H9 (cell line): ENCODE data around the gene GXYLT2. TPM values are rescaled to one million over a fixed set of nuclear protein-coding genes. Genes with fewer than 3 reads are reported as not detected.

Source experiments
- DNase-seq: peaks from one replicate; pipeline ENCODE4 v3.0.0-alpha.2; 2017
- H2AFZ ChIP-seq: one replicate; pipeline ENCODE4 v1.6.1; 2013; ENCODE audit warnings: mild to moderate bottlenecking, low read length, control low read depth, moderate library complexity
- H2AK5ac ChIP-seq: 2 replicates; pipeline ENCODE4 v1.6.1; 2013; ENCODE audit warnings: low read length, control low read depth, mixed read lengths; ENCODE audit not compliant: insufficient read length
- H2BK120ac ChIP-seq: one replicate; pipeline ENCODE4 v1.6.1; 2013; ENCODE audit warnings: low read depth, mild to moderate bottlenecking, low read length, control low read depth, inconsistent platforms; ENCODE audit not compliant: poor library complexity, severe bottlenecking
- H2BK12ac ChIP-seq: 2 replicates; pipeline ENCODE4 v1.6.1; 2013; ENCODE audit warnings: low read length, control low read depth, mixed read lengths, low read depth; ENCODE audit not compliant: insufficient read length
- H2BK15ac ChIP-seq: 2 replicates; pipeline ENCODE4 v1.6.1; 2013; ENCODE audit warnings: low read depth, low read length, control low read depth
- H2BK20ac ChIP-seq: one replicate; pipeline ENCODE4 v1.6.1; 2013; ENCODE audit warnings: low read depth, mild to moderate bottlenecking, low read length, control low read depth, inconsistent platforms; ENCODE audit not compliant: poor library complexity, severe bottlenecking
- H2BK5ac ChIP-seq: 2 replicates; pipeline ENCODE4 v1.6.1; 2013; ENCODE audit warnings: low read length, control low read depth, mixed read lengths; ENCODE audit not compliant: insufficient read length
- H3K14ac ChIP-seq: 2 replicates; pipeline ENCODE4 v1.6.1; 2013; ENCODE audit warnings: low read length, control low read depth; ENCODE audit not compliant: insufficient read depth
- H3K18ac ChIP-seq: 2 replicates; pipeline ENCODE4 v1.6.1; 2013; ENCODE audit warnings: low read depth, mild to moderate bottlenecking, mixed read lengths, low read length, control low read depth; ENCODE audit not compliant: insufficient read length
- H3K23ac ChIP-seq: 2 replicates; pipeline ENCODE4 v1.6.1; 2013; ENCODE audit warnings: low read length, control low read depth, mixed read lengths, low read depth; ENCODE audit not compliant: insufficient read length
- H3K23me2 ChIP-seq: 2 replicates; pipeline ENCODE4 v1.6.1; 2013; ENCODE audit warnings: low read depth, mild to moderate bottlenecking, mixed read lengths, low read length, control low read depth; ENCODE audit not compliant: insufficient read length, poor library complexity, severe bottlenecking
- H3K27ac ChIP-seq: 2 replicates; pipeline ENCODE4 v1.5.1; 2013; ENCODE audit warnings: low read length, control low read depth, mixed read lengths, low read depth; ENCODE audit not compliant: insufficient read length
- H3K27me3 ChIP-seq: 2 replicates; pipeline ENCODE4 v1.6.1; 2013; ENCODE audit warnings: low read length, control low read depth, inconsistent platforms; ENCODE audit not compliant: insufficient read depth
- H3K4ac ChIP-seq: 2 replicates; pipeline ENCODE4 v1.6.1; 2013; ENCODE audit warnings: low read depth, mild to moderate bottlenecking, control low read depth, inconsistent platforms, low read length, moderate library complexity
- H3K4me1 ChIP-seq: 2 replicates; pipeline ENCODE4 v1.6.1; 2013; ENCODE audit warnings: low read length, control low read depth, inconsistent platforms; ENCODE audit not compliant: insufficient read depth
- H3K4me2 ChIP-seq: 2 replicates; pipeline ENCODE4 v1.6.1; 2013; ENCODE audit warnings: low read length, control low read depth, mixed read lengths; ENCODE audit not compliant: insufficient read length, insufficient read depth
- H3K56ac ChIP-seq: 2 replicates; pipeline ENCODE4 v1.6.1; 2013; ENCODE audit warnings: low read depth, mild to moderate bottlenecking, mixed read lengths, low read length, control low read depth; ENCODE audit not compliant: insufficient read length
- H3K79me1 ChIP-seq: 2 replicates; pipeline ENCODE4 v1.6.1; 2013; ENCODE audit warnings: low read depth, mild to moderate bottlenecking, moderate library complexity, low read length, control low read depth, inconsistent platforms; ENCODE audit not compliant: insufficient read depth, poor library complexity, severe bottlenecking
- H3K79me2 ChIP-seq: 2 replicates; pipeline ENCODE4 v1.6.1; 2013; ENCODE audit warnings: low read length, control low read depth, inconsistent platforms; ENCODE audit not compliant: insufficient read depth
- H3K9ac ChIP-seq: 2 replicates; pipeline ENCODE4 v1.6.1; 2013; ENCODE audit warnings: low read length, control low read depth, mixed read lengths; ENCODE audit not compliant: insufficient read length; ENCODE audit errors: extremely low read depth
- H3K9me3 ChIP-seq: one replicate; pipeline ENCODE4 v1.6.1; 2013; ENCODE audit warnings: low read depth, low read length, inconsistent platforms; ENCODE audit not compliant: control insufficient read depth
- H3T11ph ChIP-seq: one replicate; pipeline ENCODE4 v1.6.1; 2013; ENCODE audit warnings: mild to moderate bottlenecking, low read length, control low read depth, inconsistent platforms
- H4K20me1 ChIP-seq: one replicate; pipeline ENCODE4 v1.6.1; 2013; ENCODE audit not compliant: control insufficient read depth, insufficient read length, insufficient read depth
- H4K5ac ChIP-seq: 2 replicates; pipeline ENCODE4 v1.6.1; 2013; ENCODE audit warnings: low read depth, mild to moderate bottlenecking, mixed read lengths, low read length, control low read depth; ENCODE audit not compliant: insufficient read length
- H4K8ac ChIP-seq: replicated peaks from 2 replicates; pipeline ENCODE4 v1.6.1; 2013; ENCODE audit warnings: low read length, control low read depth, mixed read lengths, low read depth; ENCODE audit not compliant: insufficient read length
- H4K91ac ChIP-seq: 2 replicates; pipeline ENCODE4 v1.6.1; 2013; ENCODE audit warnings: low read depth, mild to moderate bottlenecking, moderate library complexity, mixed read lengths, low read length, control low read depth; ENCODE audit not compliant: insufficient read length
- H3K27ac Mint-ChIP-seq, 3 experiments: 2 replicates in 2 of 3; 3 replicates in 1 of 3; pipeline ENCODE4 v1.8.0; 2020 to 2021; ENCODE audit warnings: mixed read lengths in 3 of 3, mild to moderate bottlenecking in 1 of 3, moderate library complexity in 1 of 3
- H3K27me3 Mint-ChIP-seq: 2 replicates; pipeline ENCODE4 v1.8.0; 2021; ENCODE audit warnings: low read depth, mild to moderate bottlenecking, moderate library complexity, mixed read lengths
- H3K36me3 Mint-ChIP-seq, 3 experiments: 2 replicates in 2 of 3; 3 replicates in 1 of 3; pipeline ENCODE4 v1.8.0; 2020 to 2021; ENCODE audit warnings: low read depth in 3 of 3, mixed read lengths in 3 of 3; ENCODE audit not compliant: insufficient read depth in 1 of 3
- H3K4me1 Mint-ChIP-seq, 2 experiments: 2 replicates each; pipeline ENCODE4 v1.8.0; 2020; ENCODE audit warnings: mixed read lengths in 2 of 2
- H3K4me3 Mint-ChIP-seq, 2 experiments: 2 replicates in 1 of 2; 3 replicates in 1 of 2; pipeline ENCODE4 v1.8.0; 2020 to 2021; ENCODE audit warnings: mild to moderate bottlenecking in 2 of 2, mixed read lengths in 2 of 2, moderate library complexity in 1 of 2
- H3K9me3 Mint-ChIP-seq, 2 experiments: 2 replicates in 1 of 2; 3 replicates in 1 of 2; pipeline ENCODE4 v1.8.0; 2020; ENCODE audit warnings: mild to moderate bottlenecking in 2 of 2, mixed read lengths in 2 of 2, moderate library complexity in 1 of 2
- CTCF ChIP-seq: fragments of 200-600 bp; sonication (generic); conservative IDR thresholded peaks from 3 replicates; pipeline ENCODE4 v1.8.0; 2021; ENCODE audit warnings: antibody characterized with exemption, mild to moderate bottlenecking
- WGBS: extraction: QIAGEN DNeasy Blood & Tissue Kit; methylation state at CpG from one replicate; pipeline ENCODE4 v1.1.7; 2013; ENCODE audit warnings: missing lambda C conversion rate, low lambda C conversion rate, mixed read lengths; ENCODE audit not compliant: insufficient read length; ENCODE audit errors: extremely low coverage; 5-methylcytosine and 5-hydroxymethylcytosine counted together
- total RNA-seq: library from RNA; stranded (reverse); gene quantifications from 2 replicates; pipeline ENCODE4 v1.2.1, GENCODE V29; 2021

The GXYLT2 gene
- total RNA-seq, 1 experiment from 2014 or later: 2.0 TPM

DNA sequence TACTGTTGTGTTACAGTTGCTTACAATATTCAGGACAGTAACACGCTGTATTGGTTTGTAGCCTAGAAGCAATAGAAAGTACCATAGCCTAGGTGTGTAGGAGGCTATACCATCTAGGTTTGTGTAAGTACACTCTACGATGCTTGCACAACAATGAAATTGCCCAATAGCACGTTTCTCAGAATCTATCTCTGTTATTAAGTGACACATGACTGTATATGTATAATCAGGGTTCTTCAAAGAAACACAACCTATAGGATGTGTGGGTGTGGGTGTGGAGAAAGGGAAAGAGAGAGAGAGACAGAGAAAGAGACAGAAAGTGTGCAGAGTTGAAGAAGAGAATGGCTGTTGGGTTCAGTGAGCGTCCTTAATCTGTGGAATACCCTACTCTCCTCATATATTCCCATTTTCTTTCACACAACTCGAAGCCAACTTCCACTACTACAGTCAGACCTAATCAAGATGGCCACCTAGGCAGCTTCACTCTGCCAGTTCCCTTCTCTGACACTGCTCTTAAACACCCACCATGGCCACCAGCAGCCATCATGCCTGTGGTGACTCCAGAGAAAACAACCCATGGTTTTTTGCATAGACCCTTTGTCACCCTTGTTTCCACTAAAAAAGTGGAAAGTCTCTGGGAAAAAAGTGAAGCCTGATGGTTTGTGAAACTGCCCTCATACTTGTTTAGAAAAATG, 103.0 kb downstream of the GXYLT2 start:
- no peak overlapping the region for H4K5ac ChIP-seq
- H3K9me3 ChIP-seq: no peaks in the 10 kb centered on the region
- H3K4me3 Mint-ChIP-seq: no peak overlapping the region
- no peak overlapping the region for H2BK15ac ChIP-seq
- H3K4me1 ChIP-seq: no peaks in the 10 kb centered on the region
- no peak overlapping the region for H2BK120ac ChIP-seq
- H3K9me3 Mint-ChIP-seq: peaks cover 3 to 4% of the 10 kb centered on the region in 2 experiments
- H3K18ac ChIP-seq: no peak overlapping the region
- no peak overlapping the region for H3K27ac ChIP-seq
- no peak overlapping the region for H2BK12ac ChIP-seq
- H3K27me3 Mint-ChIP-seq: no peaks in the 10 kb centered on the region
- no CpG with 5 or more reads among the region's 5 CpGs for WGBS
- H2BK5ac ChIP-seq: no peak overlapping the region
- H3K4me1 Mint-ChIP-seq: peaks cover 2 to 3% of the 10 kb centered on the region in 2 experiments; a peak in 3 of 4 replicates
- H3K4me2 ChIP-seq: no peak overlapping the region
- H3K23ac ChIP-seq: no peak overlapping the region
- H2AK5ac ChIP-seq: no peak overlapping the region
- no peak overlapping the region for H3K9ac ChIP-seq
- no peak overlapping the region for H3K56ac ChIP-seq
- no peak overlapping the region for H2AFZ ChIP-seq
- no peak overlapping the region for H3K14ac ChIP-seq
- no peaks in the 10 kb centered on the region for H3K79me2 ChIP-seq
- H3K27ac Mint-ChIP-seq: no peak overlapping the region
- H3T11ph ChIP-seq: no peak overlapping the region
- no peaks in the 10 kb centered on the region for H3K79me1 ChIP-seq
- H3K27me3 ChIP-seq: no peaks in the 10 kb centered on the region
- no peak overlapping the region for H3K4ac ChIP-seq
- no peaks in the 10 kb centered on the region for H3K23me2 ChIP-seq
- no peak for TF ChIP-seq CTCF
- no peaks in the 10 kb centered on the region for H4K20me1 ChIP-seq
- no peak overlapping the region for H4K8ac ChIP-seq
- H3K36me3 Mint-ChIP-seq: peaks cover 2 to 4% (median 3%) of the 10 kb centered on the region in 3 experiments; a peak in 6 of 7 replicates
- H2BK20ac ChIP-seq: no peak overlapping the region
- no peak for DNase-seq
- H4K91ac ChIP-seq: no peak overlapping the region
